Activated B cell treated with CpG ODN at 0.5 μM for 24 hours (primary cell): ENCODE measurements around the gene SUCLA2. TPM values are rescaled to one million over a fixed set of nuclear protein-coding genes. Genes with fewer than 3 reads are reported as not detected.

ENCODE experiments used
- ATAC-seq: fragments of 200-7000 bp; cut with Tn5 transposase; one replicate; pipeline ENCODE4 v1.10.0; 2021; ENCODE audit warnings: low read depth, mild to moderate bottlenecking, moderate library complexity
- CTCF ChIA-PET: fragments of 350-600 bp; sonication (Branson Sonifier 250); formaldehyde crosslinking; loops from one replicate; lab custom pipeline; 2021; ENCODE audit warnings: antibody characterized with exemption; lab: Charles Lee
- POLR2A ChIA-PET: fragments of 350-600 bp; sonication (Branson Sonifier 250); formaldehyde crosslinking; loops from one replicate; lab custom pipeline; 2021; ENCODE audit warnings: antibody characterized with exemption; lab: Charles Lee
- DNase-seq: peaks from one replicate; pipeline ENCODE4 v3.0.0; 2022
- H3K27ac Mint-ChIP-seq: one replicate; pipeline ENCODE4 v1.8.0; 2020; ENCODE audit warnings: mixed read lengths
- H3K27me3 Mint-ChIP-seq: one replicate; pipeline ENCODE4 v1.8.0; 2021; ENCODE audit warnings: mixed read lengths
- H3K36me3 Mint-ChIP-seq: one replicate; pipeline ENCODE4 v1.8.0; 2021; ENCODE audit warnings: low read depth, mixed read lengths
- H3K4me1 Mint-ChIP-seq: one replicate; pipeline ENCODE4 v1.8.0; 2021; ENCODE audit warnings: mixed read lengths
- H3K4me3 Mint-ChIP-seq: one replicate; pipeline ENCODE4 v1.8.0; 2020; ENCODE audit warnings: mild to moderate bottlenecking, mixed read lengths
- H3K9me3 Mint-ChIP-seq: one replicate; pipeline ENCODE4 v1.8.0; 2020; ENCODE audit warnings: mixed read lengths
- CTCF ChIP-seq: fragments of 200-600 bp; IDR thresholded peaks from one replicate; pipeline ENCODE4 v1.8.0; 2022; ENCODE audit warnings: antibody characterized with exemption, mild to moderate bottlenecking
- intact Hi-C: fragments of 100-400 bp; cut with micrococcal nuclease; formaldehyde crosslinking; loops from one replicate; pipeline ENCODE4 v1.15.1; 2024
- total RNA-seq: library from RNA; stranded (reverse); gene quantifications from 2 replicates; pipeline ENCODE4 v1.2.3, GENCODE V29; 2022

SUCLA2 gene
- total RNA-seq, 1 donor from 2014 or later: 35.8 TPM

- CTCF ChIA-PET: no interaction called here
- no peak overlapping the region for H3K27ac Mint-ChIP-seq
- ATAC-seq: no peak
Measured at GRCh38 chr13:47898080-47898479, 103.0 kb downstream of the SUCLA2 start.

GRCh38 chr13:47897411-47898050 lies 103.5 kb downstream of the SUCLA2 start:
- peaks cover 9% of the 10 kb centered on the region for H3K36me3 Mint-ChIP-seq
- peaks cover 6% of the 10 kb centered on the region for H3K9me3 Mint-ChIP-seq
- H3K4me3 Mint-ChIP-seq: no peak overlapping the region
- ChIA-PET CTCF (no interaction called here), POLR2A (no interaction called here)
- no peaks in the 10 kb centered on the region for H3K27me3 Mint-ChIP-seq
- TF ChIP-seq CTCF: no peak
- no peak overlapping the region for H3K27ac Mint-ChIP-seq
- intact Hi-C loops: no loop called here
- H3K4me1 Mint-ChIP-seq: no peaks in the 10 kb centered on the region
- ATAC-seq (no peak), DNase-seq (no peak)

More at GRCh38 chr13:47898080-47898479, 103.0 kb downstream of the SUCLA2 start:
- Mint-ChIP-seq H3K27me3 (no peaks in the 10 kb centered on the region), H3K4me1 (no peaks in the 10 kb centered on the region), H3K4me3 (no peak overlapping the region), H3K9me3 (peaks cover 6% of the 10 kb centered on the region), H3K36me3 (peaks cover 9% of the 10 kb centered on the region)
- no peak for DNase-seq
- POLR2A ChIA-PET: no interaction called here
- no peak for TF ChIP-seq CTCF
- intact Hi-C loops: no loop called here

- no peaks in the 10 kb centered on the region for H3K4me1 Mint-ChIP-seq
- ChIA-PET POLR2A (no interaction called here), CTCF (no interaction called here)
- intact Hi-C loops: no loop called here
- H3K9me3 Mint-ChIP-seq: peaks cover 6% of the 10 kb centered on the region
- H3K4me3 Mint-ChIP-seq: no peak overlapping the region
- H3K36me3 Mint-ChIP-seq: peaks cover 7% of the 10 kb centered on the region
- no peaks in the 10 kb centered on the region for H3K27me3 Mint-ChIP-seq
- TF ChIP-seq CTCF: no peak
- H3K27ac Mint-ChIP-seq: no peak overlapping the region
- DNase-seq: no peak
- no peak for ATAC-seq
Measured at GRCh38 chr13:47896546-47896945, 104.5 kb downstream of the SUCLA2 start.

GRCh38 chr13:47896111-47896510 lies 105.0 kb downstream of the SUCLA2 start:
- POLR2A ChIA-PET: no interaction called here
- Mint-ChIP-seq H3K27ac (no peak overlapping the region), H3K36me3 (peaks cover 7% of the 10 kb centered on the region), H3K4me1 (no peaks in the 10 kb centered on the region), H3K4me3 (no peak overlapping the region), H3K9me3 (peaks cover 6% of the 10 kb centered on the region), H3K27me3 (no peaks in the 10 kb centered on the region)
- no peak for TF ChIP-seq CTCF
- intact Hi-C loops: no loop called here
- no peak for DNase-seq
- ATAC-seq: no peak
- CTCF ChIA-PET: no interaction called here

- Mint-ChIP-seq H3K9me3 (no peaks in the 10 kb centered on the region), H3K36me3 (no peaks in the 10 kb centered on the region), H3K27ac (no peak overlapping the region), H3K4me1 (no peaks in the 10 kb centered on the region), H3K27me3 (no peaks in the 10 kb centered on the region), H3K4me3 (no peak overlapping the region)
- ATAC-seq: no peak
- TF ChIP-seq CTCF: no peak
- intact Hi-C loops: no loop called here
- ChIA-PET CTCF (no interaction called here), POLR2A (no interaction called here)
- DNase-seq: no peak
Measured at GRCh38 chr13:47893527-47893926, 107.5 kb downstream of the SUCLA2 start.

Other genes starting within 250 kb of the SUCLA2 start
- gene NUDT15, start 36.5 kb upstream of the SUCLA2 start, total RNA-seq: 5.5 and 6.2 TPM in 2 replicates
- 50.4 and 51.9 TPM in 2 replicates for gene MED4, start 93.8 kb upstream of the SUCLA2 start, total RNA-seq
- 102 and 114 TPM in 2 replicates for gene ITM2B, start 231.9 kb upstream of the SUCLA2 start, total RNA-seq